Measurements from ENCODE around the gene POLR2I. TPM values are rescaled to one million over a fixed set of nuclear protein-coding genes. Genes with fewer than 3 reads are reported as not detected.

POLR2I gene
- total RNA-seq, 1 experiment from 2014 or later = 165 TPM

- TF ChIP-seq RORB (CRISPR knock-in tag; IDR thresholded peaks at IDR 0.05) (no peak), TP53 (CRISPR knock-in tag; IDR thresholded peaks at IDR 0.05) (peak; percentile 83; the same call in 1 of the 2 replicates), PRDM15 (CRISPR knock-in tag; IDR thresholded peaks at IDR 0.05) (no peak), AR (CRISPR knock-in tag; IDR thresholded peaks at IDR 0.05) (no peak), ZBTB43 (CRISPR knock-in tag; IDR thresholded peaks at IDR 0.05) (peak; percentile 89), ZNF423 (CRISPR knock-in tag; IDR thresholded peaks at IDR 0.05) (no peak), FOXP4 (CRISPR knock-in tag; IDR thresholded peaks at IDR 0.05) (no peak; the same call in 1 of the 2 replicates), MYBL2 (CRISPR knock-in tag; IDR thresholded peaks at IDR 0.05) (peak; percentile 63; the same call in 1 of the 2 replicates), ETV6 (CRISPR knock-in tag; IDR thresholded peaks at IDR 0.05) (peak; percentile 75; the same call in 1 of the 2 replicates), FOXJ3 (CRISPR knock-in tag; IDR thresholded peaks at IDR 0.05; ENCODE audit: borderline replicate concordance) (no peak), JUN (CRISPR knock-in tag; IDR thresholded peaks at IDR 0.05) (peak; percentile 67; the same call in 1 of the 2 replicates), AFF4 (CRISPR knock-in tag; IDR thresholded peaks at IDR 0.05; ENCODE audit: borderline replicate concordance) (no peak), OVOL2 (CRISPR knock-in tag; IDR thresholded peaks at IDR 0.05; ENCODE audit: borderline replicate concordance) (no peak), NR3C1 (CRISPR knock-in tag; conservative IDR thresholded peaks at IDR 0.05; ENCODE audit: low read depth) (no peak), FOXP1 (CRISPR knock-in tag; IDR thresholded peaks at IDR 0.05; ENCODE audit: borderline replicate concordance) (peak; percentile 90), ZNF281 (CRISPR knock-in tag; IDR thresholded peaks at IDR 0.05) (peak; percentile 67; the same call in 1 of the 2 replicates), ERG (CRISPR knock-in tag; IDR thresholded peaks at IDR 0.05) (no peak), SOX15 (CRISPR knock-in tag; IDR thresholded peaks at IDR 0.05) (no peak), E2F5 (CRISPR knock-in tag; IDR thresholded peaks at IDR 0.05) (peak; percentile 80)
These were observed at the start of gene POLR2I (continued) for GRCh38 chr19:36114721-36115452.

All from WTC11 (cell line).